Skin of body (tissue), 2 donors: ENCODE results near the gene STAU1. TPM values are rescaled to one million over a fixed set of nuclear protein-coding genes. Genes with fewer than 3 reads are reported as not detected.

Source experiments
- DNase-seq: peaks from one replicate; lab custom pipeline; 2025; lab: John Stamatoyannopoulos, UW
- total RNA-seq: library from RNA; depleted of rRNA; stranded (reverse); fragments of >200 nt; gene quantifications from one replicate; pipeline ENCODE4 v1.2.3, GENCODE V29; 2014

Gene STAU1
- total RNA-seq, 1 donor from 2014 or later: 41.2 TPM

GRCh38 chr20:49074521-49074920 lies 113.6 kb downstream of the STAU1 start:
- DNase-seq: no peak

Other genes starting within 250 kb of the STAU1 start
- gene CSE1L, start 142.0 kb downstream of the STAU1 start, total RNA-seq: 60.8 TPM
- 22.7 TPM for gene DDX27, start 31.1 kb upstream of the STAU1 start, total RNA-seq
- gene ZNFX1, start 89.7 kb upstream of the STAU1 start, total RNA-seq: 19.1 TPM